IMR-90 (cell line): Measurements from ENCODE around the gene ATP2B1. TPM values are rescaled to one million over a fixed set of nuclear protein-coding genes. Genes with fewer than 3 reads are reported as not detected.

ENCODE experiments used
- ATAC-seq: fragments of 200-7000 bp; cut with Tn5 transposase; 2 replicates; pipeline ENCODE4 v1.9.1; 2020; ENCODE audit warnings: low read depth, mild to moderate bottlenecking, moderate library complexity
- BruUV-seq: library from RNA; stranded (reverse); fragments of 400-500 nt; replicated peaks from 2 replicates; lab custom pipeline; 2021; lab: Mats Ljungman, UMichigan
- CTCF ChIA-PET: fragments of 300-600 bp; formaldehyde crosslinking; extraction: SDS; loops from one replicate; lab custom pipeline; 2021; ENCODE audit warnings: antibody characterized with exemption; lab: Yijun Ruan, JAX
- POLR2A ChIA-PET: fragments of 300-600 bp; sonication (Branson Sonifier 250); formaldehyde crosslinking; loops from one replicate; lab custom pipeline; 2022; ENCODE audit warnings: antibody characterized with exemption; ENCODE audit not compliant: unreplicated experiment; lab: Charles Lee
- DNase-seq: peaks from one replicate; pipeline ENCODE4 v3.0.0; 2013
- H2AFZ ChIP-seq: replicated peaks from 2 replicates; pipeline ENCODE3; 2013; ENCODE audit warnings: low read length, mild to moderate bottlenecking; ENCODE audit not compliant: poor library complexity
- H2AK5ac ChIP-seq: 2 replicates; pipeline ENCODE4 v1.6.1; 2013; ENCODE audit warnings: low read depth, low read length, inconsistent platforms
- H2AK9ac ChIP-seq: replicated peaks from 2 replicates; pipeline ENCODE3; 2013; ENCODE audit warnings: mild to moderate bottlenecking, low read depth, low read length, moderate library complexity; ENCODE audit not compliant: poor library complexity
- H2BK120ac ChIP-seq: 2 replicates; pipeline ENCODE4 v1.6.1; 2013; ENCODE audit warnings: low read depth, low read length, inconsistent platforms
- H2BK15ac ChIP-seq: 3 replicates; pipeline ENCODE4 v1.6.1; 2013; ENCODE audit warnings: low read depth, low read length, inconsistent platforms
- H2BK20ac ChIP-seq: 2 replicates; pipeline ENCODE4 v1.6.1; 2013; ENCODE audit warnings: low read depth, mild to moderate bottlenecking, inconsistent platforms, low read length, moderate library complexity
- H2BK5ac ChIP-seq: 2 replicates; pipeline ENCODE4 v1.6.1; 2013; ENCODE audit warnings: mild to moderate bottlenecking, low read depth, low read length, inconsistent platforms; ENCODE audit not compliant: poor library complexity, severe bottlenecking
- H3K14ac ChIP-seq: replicated peaks from 2 replicates; pipeline ENCODE4 v1.6.1; 2013; ENCODE audit warnings: low read depth, low read length, inconsistent platforms
- H3K18ac ChIP-seq: 2 replicates; pipeline ENCODE4 v1.6.1; 2013; ENCODE audit warnings: low read depth, low read length, control low read depth
- H3K23ac ChIP-seq: 2 replicates; pipeline ENCODE4 v1.6.1; 2013; ENCODE audit warnings: low read depth, low read length, inconsistent platforms
- H3K27ac ChIP-seq: 2 replicates; pipeline ENCODE4 v1.5.1; 2013; ENCODE audit warnings: mild to moderate bottlenecking, control low read depth, low read length; ENCODE audit not compliant: insufficient read depth
- H3K27me3 ChIP-seq: 2 replicates; pipeline ENCODE4 v1.6.1; 2013; ENCODE audit warnings: low read length; ENCODE audit not compliant: control insufficient read depth, insufficient read depth
- H3K36me3 ChIP-seq: 2 replicates; pipeline ENCODE4 v1.6.1; 2013; ENCODE audit warnings: low read length, mixed read lengths; ENCODE audit not compliant: control insufficient read depth, insufficient read depth
- H3K4ac ChIP-seq: 2 replicates; pipeline ENCODE4 v1.6.1; 2013; ENCODE audit warnings: low read depth, low read length, inconsistent platforms
- H3K4me1 ChIP-seq: 2 replicates; pipeline ENCODE4 v1.6.1; 2013; ENCODE audit warnings: low read length, mixed read lengths; ENCODE audit not compliant: control insufficient read depth, insufficient read depth
- H3K4me2 ChIP-seq: 2 replicates; pipeline ENCODE4 v1.6.1; 2013; ENCODE audit warnings: low read depth, mild to moderate bottlenecking, control low read depth, low read length, moderate library complexity
- H3K4me3 ChIP-seq: 2 replicates; pipeline ENCODE4 v1.5.1; 2013; ENCODE audit warnings: low read depth, mild to moderate bottlenecking, control low read depth, low read length, moderate library complexity; ENCODE audit not compliant: insufficient read depth
- H3K56ac ChIP-seq: 2 replicates; pipeline ENCODE4 v1.6.1; 2013; ENCODE audit warnings: low read length, inconsistent platforms; ENCODE audit not compliant: insufficient read depth; ENCODE audit errors: extremely low read depth
- H3K79me1 ChIP-seq, 2 experiments: 2 replicates each; pipeline ENCODE4 v1.6.1; 2013; ENCODE audit warnings: low read length in 2 of 2, inconsistent platforms in 1 of 2, low read depth in 1 of 2
- H3K9ac ChIP-seq: 2 replicates; pipeline ENCODE4 v1.6.1; 2013; ENCODE audit warnings: low read depth, low read length, control low read depth
- H3K9me1 ChIP-seq: 2 replicates; pipeline ENCODE4 v1.6.1; 2013; ENCODE audit warnings: low read length, inconsistent platforms; ENCODE audit not compliant: insufficient read depth
- H3K9me3 ChIP-seq: 2 replicates; pipeline ENCODE4 v1.6.1; 2013; ENCODE audit warnings: low read length; ENCODE audit not compliant: control insufficient read depth, insufficient read depth
- H4K20me1 ChIP-seq: 2 replicates; pipeline ENCODE4 v1.6.1; 2013; ENCODE audit warnings: low read length, inconsistent platforms; ENCODE audit not compliant: insufficient read depth
- H4K5ac ChIP-seq: 2 replicates; pipeline ENCODE4 v1.6.1; 2013; ENCODE audit warnings: mild to moderate bottlenecking, low read depth, low read length, control low read depth
- H4K8ac ChIP-seq, 2 experiments: 2 replicates each; pipeline ENCODE4 v1.6.1; 2013; ENCODE audit warnings: low read depth in 2 of 2, low read length in 2 of 2, control low read depth in 1 of 2, inconsistent platforms in 1 of 2
- H4K91ac ChIP-seq: 2 replicates; pipeline ENCODE4 v1.6.1; 2013; ENCODE audit warnings: low read depth, low read length, inconsistent platforms; ENCODE audit not compliant: insufficient read depth
- MAFK ChIP-seq: IDR thresholded peaks from 2 replicates; pipeline ENCODE4 v1.6.1; 2012; ENCODE audit warnings: low read depth, low read length, improper control_type of control experiment
- RFX5 ChIP-seq: IDR thresholded peaks from 2 replicates; pipeline ENCODE4 v1.8.0; 2012; ENCODE audit warnings: low read depth, mild to moderate bottlenecking, low read length, moderate library complexity
- WGBS, 2 experiments: methylation state at CpG; one replicate each; pipeline versions ENCODE4 v1.1.5 to v1.1.7; 2013; ENCODE audit warnings: missing lambda C conversion rate in 2 of 2; ENCODE audit not compliant: insufficient read length in 1 of 2; ENCODE audit errors: extremely low coverage in 2 of 2; 5-methylcytosine and 5-hydroxymethylcytosine counted together
- dilution Hi-C: fragments of 300-500 bp; cut with HindIII; formaldehyde crosslinking; loops from one replicate; pipeline ENCODE4 v1.14.3; 2018; ENCODE audit warnings: low sequenced_read_pairs; ENCODE audit not compliant: unreplicated experiment
- in situ Hi-C: fragments of 300-500 bp; cut with MboI; formaldehyde crosslinking; loops from 3 replicates; pipeline ENCODE4 v1.14.3; 2019; ENCODE audit warnings: low sequenced_read_pairs, inconsistent platforms, mixed read lengths
- intact Hi-C: fragments of 100-400 bp; cut with micrococcal nuclease; formaldehyde crosslinking; loops from 2 replicates; pipeline ENCODE4 v1.10.0; 2022
- polyA plus RNA-seq, 3 experiments: library from polyadenylated mRNA; depleted of rRNA; stranded (reverse); fragments of >200 nt; gene quantifications; 2 replicates each; pipeline ENCODE4 v1.2.3, GENCODE V29; 2012; ENCODE audit warnings: low replicate concordance in 1 of 3
- total RNA-seq: library from RNA; depleted of rRNA; stranded (reverse); fragments of >200 nt; gene quantifications from 2 replicates; pipeline ENCODE4 v1.2.3, GENCODE V29; 2012

The ATP2B1 gene
- total and polyA plus RNA-seq, 2 of the 4 experiments (the other 2 are of a cell fraction), result 9.9 to 32.6 TPM

DNA sequence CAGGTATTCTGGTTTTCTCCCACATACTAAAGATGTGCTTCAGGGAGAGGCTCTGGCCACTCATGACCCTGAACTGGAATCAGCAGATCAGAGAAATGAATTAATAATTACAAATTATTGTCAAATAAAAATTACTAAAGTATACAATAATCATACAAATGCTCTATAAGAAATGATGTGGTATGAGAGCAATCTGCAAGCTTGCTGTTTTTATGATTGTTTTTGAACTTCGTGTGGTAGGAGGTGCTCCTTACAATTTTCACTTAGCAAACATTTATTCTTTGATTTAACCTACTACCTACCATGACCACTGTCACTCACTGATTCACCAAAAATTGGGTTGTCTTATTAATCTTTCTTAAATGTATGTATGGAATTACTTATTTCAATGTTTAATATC, 16.2 kb downstream of the ATP2B1 start:
- dilution Hi-C loops, result no loop called here
- no CpG with 5 or more reads among the region's 1 CpG for WGBS, 2 experiments
- no peak overlapping the region for H3K18ac ChIP-seq

More for the DNA sequence above, 16.2 kb downstream of the ATP2B1 start:
- no peak overlapping the region for H3K4me3 ChIP-seq
- no peak overlapping the region for H2AK5ac ChIP-seq
- H2BK120ac ChIP-seq, result no peak overlapping the region
- H4K8ac ChIP-seq, result no peak overlapping the region
- H3K14ac ChIP-seq, result no peak overlapping the region
- BruUV-seq, result no TSS peak
- H2BK20ac ChIP-seq, result no peak overlapping the region
- no peak overlapping the region for H3K4me2 ChIP-seq
- peaks cover 6% of the 10 kb centered on the region; the same call in 1 of the 2 replicates for H3K4me1 ChIP-seq
- no peaks in the 10 kb centered on the region for H3K27me3 ChIP-seq
- no peak overlapping the region for H2BK15ac ChIP-seq
- H3K23ac ChIP-seq, result no peak overlapping the region
- no peak overlapping the region for H3K56ac ChIP-seq
- intact Hi-C loops (loop anchor here (5.0 kb wide), 1 partner anchor 150 kb away; no protein-coding TSS in a partner anchor), in situ Hi-C loops (no loop called here)
- no peak overlapping the region for H2AFZ ChIP-seq
- H2AK9ac ChIP-seq, result no peak overlapping the region
- peaks cover 27% of the 10 kb centered on the region; the same call in 1 of the 2 replicates for H4K20me1 ChIP-seq
- no peaks in the 10 kb centered on the region for H3K36me3 ChIP-seq
- no peak overlapping the region for H3K27ac ChIP-seq
- H4K5ac ChIP-seq, result no peak overlapping the region
- ATAC-seq (no peak), DNase-seq (no peak)
- no peak overlapping the region for H3K9ac ChIP-seq
- H3K4ac ChIP-seq, result no peak overlapping the region
- POLR2A ChIA-PET, result no interaction called here
- CTCF ChIA-PET, result interaction anchor here (1.6 kb wide), 1 partner anchor 149 kb away, joined by 3 read pairs; no protein-coding TSS in a partner anchor
- peaks cover 3% of the 10 kb centered on the region; the same call in 1 of the 2 replicates for H3K9me1 ChIP-seq
- no peak for TF ChIP-seq RFX5
- TF ChIP-seq MAFK, result peak; percentile 61
- H2BK5ac ChIP-seq, result no peak overlapping the region
- H3K79me1 ChIP-seq, result peaks cover 12 to 52% of the 10 kb centered on the region in 2 experiments
- no peak overlapping the region for H4K91ac ChIP-seq
- H3K9me3 ChIP-seq, result no peaks in the 10 kb centered on the region
